ENCODE measurements around the gene GAREM2. TPM values are rescaled to one million over a fixed set of nuclear protein-coding genes. Genes with fewer than 3 reads are reported as not detected.

GAREM2 gene
- total RNA-seq, 1 donor from 2014 or later: 22.6 TPM

DNA sequence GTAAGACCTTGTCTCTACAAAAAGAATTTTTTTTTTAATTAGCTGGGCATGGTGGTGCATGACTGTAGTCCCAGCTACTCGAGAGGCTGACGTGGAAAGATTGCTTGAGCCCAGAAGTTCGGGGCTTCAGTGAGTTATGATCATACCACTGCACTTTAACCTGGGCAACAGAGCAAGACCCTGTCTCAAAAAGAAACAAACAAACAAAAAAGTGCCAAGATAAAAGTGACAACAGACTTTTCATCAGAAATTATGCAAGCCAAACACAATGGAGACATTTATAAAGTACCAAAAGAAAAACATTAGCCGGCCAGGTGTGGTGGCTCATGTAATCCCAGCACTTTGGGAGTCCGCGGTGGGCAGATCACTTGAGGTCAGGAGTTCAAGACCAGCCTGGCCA is 44.8 kb downstream of the GAREM2 start:
- Mint-ChIP-seq H3K27me3 (ENCODE audit: low read depth) (no peaks in the 10 kb centered on the region), H3K9me3 (ENCODE audit: low read depth) (peaks cover 7% of the 10 kb centered on the region), H3K4me3 (ENCODE audit: unreplicated experiment) (no peak overlapping the region), H3K27ac (ENCODE audit: unreplicated experiment) (no peak overlapping the region), H3K4me1 (ENCODE audit: low read depth) (no peaks in the 10 kb centered on the region), H3K36me3 (ENCODE audit: low read depth) (peaks cover 46% of the 10 kb centered on the region)
- DNase-seq (ENCODE audit: low spot score): no peak
- TF ChIP-seq, protein P1, sequence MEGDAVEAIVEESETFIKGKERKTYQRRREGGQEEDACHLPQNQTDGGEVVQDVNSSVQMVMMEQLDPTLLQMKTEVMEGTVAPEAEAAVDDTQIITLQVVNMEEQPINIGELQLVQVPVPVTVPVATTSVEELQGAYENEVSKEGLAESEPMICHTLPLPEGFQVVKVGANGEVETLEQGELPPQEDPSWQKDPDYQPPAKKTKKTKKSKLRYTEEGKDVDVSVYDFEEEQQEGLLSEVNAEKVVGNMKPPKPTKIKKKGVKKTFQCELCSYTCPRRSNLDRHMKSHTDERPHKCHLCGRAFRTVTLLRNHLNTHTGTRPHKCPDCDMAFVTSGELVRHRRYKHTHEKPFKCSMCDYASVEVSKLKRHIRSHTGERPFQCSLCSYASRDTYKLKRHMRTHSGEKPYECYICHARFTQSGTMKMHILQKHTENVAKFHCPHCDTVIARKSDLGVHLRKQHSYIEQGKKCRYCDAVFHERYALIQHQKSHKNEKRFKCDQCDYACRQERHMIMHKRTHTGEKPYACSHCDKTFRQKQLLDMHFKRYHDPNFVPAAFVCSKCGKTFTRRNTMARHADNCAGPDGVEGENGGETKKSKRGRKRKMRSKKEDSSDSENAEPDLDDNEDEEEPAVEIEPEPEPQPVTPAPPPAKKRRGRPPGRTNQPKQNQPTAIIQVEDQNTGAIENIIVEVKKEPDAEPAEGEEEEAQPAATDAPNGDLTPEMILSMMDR (IDR thresholded peaks at IDR 0.05): no peak

DNA sequence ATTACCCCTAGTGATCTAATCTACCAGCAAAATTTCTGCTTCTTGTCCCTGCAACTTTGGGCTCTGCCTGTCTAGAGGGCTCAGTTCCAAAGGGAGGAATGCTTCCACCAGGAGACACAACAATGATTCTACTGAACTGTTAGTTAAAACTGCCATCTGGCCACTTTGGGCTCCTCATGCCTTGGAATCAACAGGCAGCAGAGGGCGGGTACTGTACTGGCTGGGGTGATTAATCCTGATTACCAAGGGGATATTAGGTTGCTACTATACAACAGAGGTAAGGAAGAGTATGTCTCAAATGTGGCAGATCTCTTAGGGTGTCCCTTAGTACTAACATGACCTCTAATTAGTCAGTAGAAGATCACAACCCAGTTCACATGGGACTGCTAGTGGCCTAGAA is 50.1 kb downstream of the GAREM2 start:
- no peak for DNase-seq (ENCODE audit: low spot score)
- TF ChIP-seq, protein P1 (IDR thresholded peaks at IDR 0.05): no peak
- H3K27me3 Mint-ChIP-seq (ENCODE audit: low read depth): no peaks in the 10 kb centered on the region
- H3K36me3 Mint-ChIP-seq (ENCODE audit: low read depth): peaks cover 39% of the 10 kb centered on the region
- peaks cover 5% of the 10 kb centered on the region for H3K9me3 Mint-ChIP-seq (ENCODE audit: low read depth)
- H3K4me3 Mint-ChIP-seq (ENCODE audit: unreplicated experiment): no peak overlapping the region
- no peaks in the 10 kb centered on the region for H3K4me1 Mint-ChIP-seq (ENCODE audit: low read depth)
- no peak overlapping the region for H3K27ac Mint-ChIP-seq (ENCODE audit: unreplicated experiment)

DNA sequence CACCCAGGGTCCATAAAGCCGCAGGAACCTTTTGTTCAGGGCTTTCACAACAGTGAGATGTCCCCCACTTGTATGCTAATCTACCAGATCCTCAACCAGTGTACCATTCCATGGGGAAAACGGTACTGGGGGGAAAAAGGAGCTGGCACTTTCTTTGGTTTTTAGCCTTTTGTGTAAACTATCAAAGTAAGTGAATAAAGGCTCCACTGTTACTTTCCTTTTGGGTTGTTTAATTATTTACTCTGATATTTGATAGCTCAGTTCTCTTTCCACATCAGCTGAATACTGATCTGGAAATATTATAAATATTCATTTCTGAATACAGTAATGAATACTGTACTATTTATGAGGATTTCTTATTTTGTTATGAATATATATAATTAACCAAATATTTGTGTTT is 51.2 kb downstream of the GAREM2 start:
- Mint-ChIP-seq H3K4me3 (ENCODE audit: unreplicated experiment) (no peak overlapping the region), H3K36me3 (ENCODE audit: low read depth) (peaks cover 42% of the 10 kb centered on the region), H3K27ac (ENCODE audit: unreplicated experiment) (no peak overlapping the region), H3K4me1 (ENCODE audit: low read depth) (no peaks in the 10 kb centered on the region), H3K9me3 (ENCODE audit: low read depth) (peaks cover 5% of the 10 kb centered on the region), H3K27me3 (ENCODE audit: low read depth) (no peaks in the 10 kb centered on the region)
- DNase-seq (ENCODE audit: low spot score): no peak
- TF ChIP-seq, protein P1 (IDR thresholded peaks at IDR 0.05): no peak

DNA sequence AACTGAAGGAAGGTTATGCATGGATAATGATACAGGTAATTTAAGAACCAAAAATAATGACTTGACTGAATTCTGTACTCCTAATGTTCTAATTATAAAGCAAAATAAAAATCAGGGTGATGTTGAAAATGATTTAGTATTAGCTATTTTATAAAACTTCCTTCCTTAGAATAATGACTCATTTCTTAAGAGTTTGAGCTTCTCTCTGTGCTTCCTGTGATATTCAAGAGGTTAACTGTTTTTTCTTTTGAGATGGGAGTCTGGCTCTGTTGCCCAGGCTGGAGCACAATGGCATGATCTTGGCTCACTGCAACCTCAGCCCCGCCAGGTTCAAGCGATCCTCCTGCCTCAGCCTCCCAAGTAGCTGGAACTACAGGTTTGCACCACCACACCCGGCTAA is 56.7 kb downstream of the GAREM2 start:
- Mint-ChIP-seq H3K9me3 (ENCODE audit: low read depth) (peaks cover 5% of the 10 kb centered on the region), H3K36me3 (ENCODE audit: low read depth) (peaks cover 42% of the 10 kb centered on the region)
- TF ChIP-seq, protein P1 (IDR thresholded peaks at IDR 0.05): no peak

DNA sequence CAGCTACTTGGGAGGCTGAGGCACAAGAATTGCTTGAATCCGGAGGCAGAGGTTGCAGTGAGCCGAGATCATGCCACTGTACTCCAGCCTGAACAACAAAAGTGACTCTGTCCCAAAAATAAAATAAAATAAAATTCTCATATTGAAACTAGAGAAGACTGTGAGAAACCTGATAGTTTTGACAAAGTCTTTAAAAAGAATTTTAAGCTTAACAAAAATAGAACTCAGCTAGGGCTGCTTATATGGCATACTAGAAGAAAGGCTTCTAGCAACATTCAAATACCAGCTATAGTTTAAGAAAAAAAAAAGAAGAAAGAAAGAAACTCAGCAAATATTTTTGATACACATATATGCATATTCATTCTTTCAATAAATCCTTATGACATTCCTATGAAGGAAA is 57.9 kb downstream of the GAREM2 start:
- Mint-ChIP-seq H3K4me3 (ENCODE audit: unreplicated experiment) (no peak overlapping the region), H3K36me3 (ENCODE audit: low read depth) (peaks cover 41% of the 10 kb centered on the region), H3K9me3 (ENCODE audit: low read depth) (peaks cover 5% of the 10 kb centered on the region), H3K27me3 (ENCODE audit: low read depth) (no peaks in the 10 kb centered on the region), H3K4me1 (ENCODE audit: low read depth) (peaks cover 4% of the 10 kb centered on the region), H3K27ac (ENCODE audit: unreplicated experiment) (no peak overlapping the region)
- TF ChIP-seq, protein P1 (IDR thresholded peaks at IDR 0.05): no peak
- no peak for DNase-seq (ENCODE audit: low spot score)

More for the DNA sequence above, 56.7 kb downstream of the GAREM2 start:
- Mint-ChIP-seq H3K27ac (ENCODE audit: unreplicated experiment) (no peak overlapping the region), H3K27me3 (ENCODE audit: low read depth) (no peaks in the 10 kb centered on the region), H3K4me1 (ENCODE audit: low read depth) (peaks cover 4% of the 10 kb centered on the region), H3K4me3 (ENCODE audit: unreplicated experiment) (no peak overlapping the region)
- no peak for DNase-seq (ENCODE audit: low spot score)

Data from chondrocyte (in vitro differentiated cells).